Gastroesophageal sphincter (tissue), 3 donors: ENCODE data around the gene SLC25A20.

Experiments used
- EP300 ChIP-seq: sonication (generic); formaldehyde crosslinking; IDR thresholded peaks from one replicate; pipeline ENCODE4 v1.6.1; 2017; ENCODE audit warnings: antibody characterized with exemption, mild to moderate bottlenecking
- POLR2A ChIP-seq, 2 donors: fragments of 450-650 bp; IDR thresholded peaks; one replicate each; pipeline ENCODE4 v1.6.1; 2017; ENCODE audit warnings: antibody characterized with exemption in 2 of 2, mild to moderate bottlenecking in 2 of 2, moderate library complexity in 1 of 2
- POLR2AphosphoS5 ChIP-seq: sonication (generic); formaldehyde crosslinking; IDR thresholded peaks from one replicate; pipeline ENCODE4 v1.6.1; 2017; ENCODE audit warnings: antibody characterized with exemption
- TF ChIP-seq, protein P1 (sequence below), 4 experiments: fragments of 200-600 bp in 2 of 4; fragments of 450-650 bp in 2 of 4; sonication (generic) in 1 of 4; IDR thresholded peaks; one replicate each; pipeline ENCODE4 v1.5.1; 2017 to 2019; ENCODE audit warnings: antibody characterized with exemption in 4 of 4, mild to moderate bottlenecking in 2 of 4, moderate library complexity in 2 of 4

DNA sequence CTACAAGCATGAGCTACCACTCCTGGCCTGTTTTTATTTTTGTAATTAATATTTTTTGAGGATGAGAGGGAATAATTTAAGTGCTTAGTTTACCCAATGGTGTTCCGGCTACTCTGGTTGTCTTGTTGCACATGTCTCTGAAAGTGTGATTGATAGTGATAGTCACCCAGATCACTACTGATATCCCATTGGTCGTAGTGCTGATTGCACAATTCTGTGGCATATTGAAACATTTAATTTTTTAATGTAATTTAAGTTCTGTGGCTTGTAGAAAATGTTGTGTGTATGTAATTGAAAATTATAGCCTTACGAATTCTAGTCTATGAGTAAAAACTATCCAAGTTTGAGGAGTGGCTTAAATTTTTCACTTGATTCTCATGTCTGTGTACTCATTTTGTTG, 31.9 kb upstream of the SLC25A20 start:
- TF ChIP-seq POLR2A (IDR thresholded peaks at IDR 0.05) (no peak), EP300 (no peak), POLR2AphosphoS5 (no peak)
- TF ChIP-seq, protein P1, sequence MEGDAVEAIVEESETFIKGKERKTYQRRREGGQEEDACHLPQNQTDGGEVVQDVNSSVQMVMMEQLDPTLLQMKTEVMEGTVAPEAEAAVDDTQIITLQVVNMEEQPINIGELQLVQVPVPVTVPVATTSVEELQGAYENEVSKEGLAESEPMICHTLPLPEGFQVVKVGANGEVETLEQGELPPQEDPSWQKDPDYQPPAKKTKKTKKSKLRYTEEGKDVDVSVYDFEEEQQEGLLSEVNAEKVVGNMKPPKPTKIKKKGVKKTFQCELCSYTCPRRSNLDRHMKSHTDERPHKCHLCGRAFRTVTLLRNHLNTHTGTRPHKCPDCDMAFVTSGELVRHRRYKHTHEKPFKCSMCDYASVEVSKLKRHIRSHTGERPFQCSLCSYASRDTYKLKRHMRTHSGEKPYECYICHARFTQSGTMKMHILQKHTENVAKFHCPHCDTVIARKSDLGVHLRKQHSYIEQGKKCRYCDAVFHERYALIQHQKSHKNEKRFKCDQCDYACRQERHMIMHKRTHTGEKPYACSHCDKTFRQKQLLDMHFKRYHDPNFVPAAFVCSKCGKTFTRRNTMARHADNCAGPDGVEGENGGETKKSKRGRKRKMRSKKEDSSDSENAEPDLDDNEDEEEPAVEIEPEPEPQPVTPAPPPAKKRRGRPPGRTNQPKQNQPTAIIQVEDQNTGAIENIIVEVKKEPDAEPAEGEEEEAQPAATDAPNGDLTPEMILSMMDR (IDR thresholded peaks at IDR 0.05) = no peak
